ENCODE measurements around the gene GMDS. TPM values are rescaled to one million over a fixed set of nuclear protein-coding genes. Genes with fewer than 3 reads are reported as not detected.
A peak's percentile ranks its signal among the peaks of the same experiment; 100 is the strongest.

The GMDS gene
- total RNA-seq, 1 donor from 2014 or later = 6.2 TPM

DNA sequence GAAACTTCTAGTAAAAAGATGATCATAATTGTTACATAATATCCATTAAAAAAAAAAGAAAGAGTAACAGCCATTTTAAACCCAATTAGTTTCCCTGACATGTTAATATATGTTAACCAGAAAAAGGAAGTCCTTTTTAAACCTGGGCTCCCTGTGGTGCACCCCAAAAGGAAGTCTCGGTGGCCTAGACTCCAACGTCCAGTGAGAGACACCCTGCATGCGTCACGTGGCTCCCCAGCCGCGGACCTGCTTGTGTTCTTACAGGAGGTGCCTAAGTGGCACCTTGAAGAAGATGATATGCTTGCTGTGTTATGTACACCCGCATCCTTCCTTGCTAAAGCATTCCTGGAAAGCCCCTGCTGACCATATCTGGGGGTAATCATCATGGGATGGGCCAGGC lies 585.6 kb downstream of the GMDS start:
- no peak for DNase-seq (ENCODE audit: low read depth in 2 of 2)

DNA sequence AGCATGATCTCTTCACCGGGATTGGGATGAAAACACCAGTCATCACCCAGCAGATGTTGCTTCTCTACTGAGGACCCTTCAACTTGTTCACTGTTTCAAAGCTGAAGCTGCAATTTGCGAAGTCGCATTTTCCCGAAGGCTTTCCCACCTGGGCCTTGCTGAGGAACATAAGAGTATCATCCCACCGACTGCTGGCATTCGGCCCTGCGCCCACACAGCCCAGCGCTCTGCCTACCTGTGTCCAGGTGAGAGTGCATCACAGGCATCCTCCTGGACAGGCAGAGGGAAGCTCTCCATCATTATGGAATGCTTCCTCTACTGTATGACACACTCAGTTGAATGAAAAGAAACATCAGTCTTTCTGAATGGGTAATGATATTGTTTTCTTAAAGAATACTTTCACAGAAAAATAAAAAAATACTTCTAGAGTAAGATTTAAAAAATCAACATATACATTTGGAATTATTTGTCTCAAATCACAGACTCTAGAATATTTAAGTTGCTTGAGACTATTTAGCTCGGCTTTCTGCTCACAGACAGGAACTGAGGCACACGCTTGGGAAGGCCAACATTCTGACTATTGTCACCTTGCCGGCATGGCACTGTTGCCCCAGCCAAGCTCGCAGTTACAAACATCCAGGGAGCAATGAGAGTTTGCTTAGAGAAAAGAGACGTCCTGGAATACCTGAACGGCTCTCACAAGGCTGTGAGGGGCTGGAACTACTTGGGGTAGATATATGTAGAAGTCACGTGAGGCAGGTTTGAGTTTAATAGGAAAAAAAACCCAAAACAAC lies 587.0 kb downstream of the GMDS start:
- no peak for DNase-seq (ENCODE audit: low read depth in 2 of 2)

DNA sequence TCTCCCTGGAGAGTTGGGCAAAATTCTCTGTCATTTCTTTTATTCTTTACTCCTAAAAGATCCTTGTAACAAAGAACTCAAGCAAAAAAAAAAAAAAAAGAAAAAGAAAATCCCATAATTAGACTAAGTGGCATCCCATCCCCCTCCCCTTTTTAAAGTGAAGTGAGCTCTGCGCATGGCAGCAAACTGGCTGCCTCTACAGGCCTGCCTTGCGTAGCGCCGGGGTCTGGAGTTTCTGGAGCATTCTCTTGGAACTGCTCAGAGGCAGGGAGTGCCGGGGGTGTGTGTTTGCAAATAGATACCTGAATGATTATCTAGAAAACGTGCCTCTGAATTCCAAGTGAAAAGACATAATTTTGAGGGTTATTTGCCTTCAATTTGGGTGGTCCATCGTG lies 587.6 kb downstream of the GMDS start:
- DNase-seq (ENCODE audit: low read depth in 2 of 2) = no peak

DNA sequence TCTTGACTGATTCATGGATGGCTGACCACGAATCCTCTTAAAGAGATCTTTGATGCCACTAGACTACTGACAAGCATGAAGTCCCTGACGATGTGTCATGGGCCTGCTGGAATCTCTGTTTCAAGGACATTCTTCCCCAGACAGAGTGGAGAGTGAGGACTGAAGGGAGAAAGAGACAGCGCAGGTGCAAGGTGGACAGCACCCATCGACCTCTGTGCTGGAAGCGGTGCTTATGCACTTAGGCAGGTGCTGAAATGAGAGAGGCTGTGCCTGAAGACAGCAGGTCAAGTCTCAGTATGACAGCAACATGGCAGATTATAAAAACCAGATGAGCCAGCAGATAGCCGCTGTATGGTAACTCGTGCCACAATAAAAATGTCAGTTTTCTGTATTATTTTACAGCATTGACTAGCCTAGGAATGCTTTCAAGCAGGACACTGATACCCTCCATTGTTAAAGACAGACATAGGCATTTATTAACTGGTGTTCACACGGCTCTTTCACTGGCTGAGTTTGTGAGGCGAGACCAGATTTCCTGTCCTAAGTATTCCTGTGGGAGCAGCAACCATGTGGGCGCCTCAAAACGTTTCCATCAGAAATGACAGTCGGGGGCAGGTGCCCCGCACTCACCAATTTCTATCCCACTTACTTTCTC lies 588.2 kb downstream of the GMDS start:
- DNase-seq (ENCODE audit: low read depth in 2 of 2) = no peak

DNA sequence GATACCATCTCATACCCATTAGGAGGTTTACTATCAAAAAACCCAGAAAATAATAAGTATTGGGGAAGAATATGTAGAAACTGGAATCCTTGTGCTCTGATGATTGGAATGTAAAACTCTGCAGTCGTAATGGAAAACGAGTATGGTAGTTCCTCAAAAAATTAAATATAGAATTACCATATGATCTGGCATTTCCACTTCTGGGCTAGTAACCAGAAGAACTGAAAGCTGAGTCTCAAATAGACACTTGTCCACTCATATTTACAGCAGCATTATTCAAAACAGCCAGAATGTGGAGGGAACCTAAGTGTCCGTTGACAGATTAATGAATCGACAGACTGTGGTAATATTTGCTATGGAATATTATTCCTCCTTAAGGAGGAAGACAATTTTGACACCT lies 591.4 kb downstream of the GMDS start:
- DNase-seq (ENCODE audit: low read depth in 2 of 2) = no peak

DNA sequence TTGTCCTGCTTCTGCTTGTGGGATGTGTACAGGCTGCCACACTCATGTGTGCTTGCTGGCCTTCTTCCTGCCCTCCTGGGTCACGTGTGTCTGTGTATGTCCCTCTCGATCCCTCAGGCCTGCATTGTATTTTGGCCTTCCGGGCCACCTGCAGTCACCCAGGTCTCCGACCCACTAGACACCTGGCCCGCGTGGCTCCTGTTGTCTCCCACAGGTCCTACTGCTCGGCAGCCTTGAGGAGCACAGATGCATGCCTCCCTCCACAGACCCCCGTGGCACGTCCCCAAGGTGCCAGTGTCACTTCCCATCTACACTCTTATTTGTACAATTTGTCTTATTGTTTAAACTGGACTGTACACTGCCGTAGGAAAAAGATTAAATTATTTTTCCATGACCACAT lies 592.6 kb downstream of the GMDS start:
- no peak for DNase-seq (ENCODE audit: low read depth in 2 of 2)

DNA sequence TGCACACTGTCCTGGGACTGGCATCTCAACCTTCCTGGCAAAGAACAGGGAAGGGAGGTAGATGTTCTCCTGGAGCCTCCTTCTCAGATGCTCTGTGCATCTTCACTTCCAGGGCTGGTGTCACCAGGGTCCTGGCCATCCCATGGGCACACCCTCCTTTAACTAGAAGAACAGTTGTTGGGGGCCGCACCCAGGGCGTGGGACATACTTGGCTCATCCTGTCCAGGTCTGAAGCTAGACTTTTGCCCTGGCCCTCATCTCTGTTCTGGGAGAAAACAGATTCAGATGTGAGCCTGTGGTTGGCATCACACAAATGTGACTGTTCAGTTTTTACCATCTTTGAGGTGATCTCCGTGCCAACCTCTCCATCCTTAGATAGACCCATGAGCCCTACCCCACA lies 594.0 kb downstream of the GMDS start:
- no peak for DNase-seq (ENCODE audit: low read depth in 2 of 2)

DNA sequence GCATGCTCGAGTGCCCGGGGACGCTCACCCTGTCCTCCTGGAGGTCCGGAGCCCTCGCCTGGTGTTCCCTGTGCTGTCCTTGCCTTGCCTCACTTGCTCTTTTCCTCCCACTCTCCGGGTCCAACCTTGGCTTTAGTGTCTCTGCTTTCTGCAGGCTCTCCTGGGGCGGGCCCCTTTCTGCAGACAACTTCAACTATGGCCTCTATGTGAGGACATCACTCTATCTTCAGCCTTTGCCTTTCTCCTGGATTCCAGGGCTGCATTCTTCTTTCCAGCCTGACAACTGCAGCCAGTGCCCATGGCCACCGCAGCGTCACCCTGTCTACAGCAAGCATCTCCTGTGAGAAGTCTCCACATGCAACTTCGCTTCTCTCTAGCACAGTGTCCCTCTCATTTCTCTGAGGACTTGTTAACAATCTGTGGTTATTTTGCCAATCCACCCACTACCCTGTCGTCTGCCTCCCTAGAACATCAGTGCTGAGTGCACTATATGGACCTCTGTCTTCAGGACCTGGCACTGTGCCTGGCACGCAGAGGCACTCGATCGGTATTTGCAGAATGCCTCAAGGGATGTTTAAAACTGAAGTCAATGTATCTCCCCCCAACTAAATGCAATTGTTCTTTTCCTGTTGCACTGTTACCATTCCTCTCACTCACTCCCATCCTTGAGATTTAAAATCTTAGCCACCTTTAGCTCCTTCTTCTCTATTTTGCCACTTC lies 599.8 kb downstream of the GMDS start:
- no peak for DNase-seq (ENCODE audit: low read depth in 2 of 2)

DNA sequence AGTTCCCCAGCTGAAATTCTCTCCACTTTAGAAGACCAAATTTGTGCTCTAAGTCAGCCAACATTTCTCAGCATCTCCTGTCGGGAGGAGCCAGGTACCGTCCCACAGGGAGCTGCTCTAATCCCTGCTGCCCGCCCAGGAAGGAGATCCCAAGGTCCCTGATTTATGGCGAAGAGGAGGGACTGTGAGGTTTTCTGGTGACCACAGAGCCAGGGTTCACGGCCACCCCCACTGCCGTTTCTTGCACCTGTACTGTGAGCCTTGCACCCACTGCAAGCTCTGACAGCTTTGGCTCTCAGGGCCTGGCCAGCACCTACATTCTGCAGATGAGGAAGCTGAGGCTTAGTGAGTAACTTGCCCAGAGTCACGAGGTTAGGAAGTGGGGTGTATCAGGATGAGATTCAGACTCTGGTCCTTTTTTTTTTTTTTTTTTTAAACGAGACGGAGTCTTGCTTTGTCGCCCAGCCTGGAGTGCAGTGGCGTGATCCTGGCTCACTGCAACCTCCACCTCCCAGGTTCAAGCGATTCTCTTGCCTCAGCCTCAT lies 600.8 kb downstream of the GMDS start:
- no peak for DNase-seq (ENCODE audit: low read depth in 2 of 2)

DNA sequence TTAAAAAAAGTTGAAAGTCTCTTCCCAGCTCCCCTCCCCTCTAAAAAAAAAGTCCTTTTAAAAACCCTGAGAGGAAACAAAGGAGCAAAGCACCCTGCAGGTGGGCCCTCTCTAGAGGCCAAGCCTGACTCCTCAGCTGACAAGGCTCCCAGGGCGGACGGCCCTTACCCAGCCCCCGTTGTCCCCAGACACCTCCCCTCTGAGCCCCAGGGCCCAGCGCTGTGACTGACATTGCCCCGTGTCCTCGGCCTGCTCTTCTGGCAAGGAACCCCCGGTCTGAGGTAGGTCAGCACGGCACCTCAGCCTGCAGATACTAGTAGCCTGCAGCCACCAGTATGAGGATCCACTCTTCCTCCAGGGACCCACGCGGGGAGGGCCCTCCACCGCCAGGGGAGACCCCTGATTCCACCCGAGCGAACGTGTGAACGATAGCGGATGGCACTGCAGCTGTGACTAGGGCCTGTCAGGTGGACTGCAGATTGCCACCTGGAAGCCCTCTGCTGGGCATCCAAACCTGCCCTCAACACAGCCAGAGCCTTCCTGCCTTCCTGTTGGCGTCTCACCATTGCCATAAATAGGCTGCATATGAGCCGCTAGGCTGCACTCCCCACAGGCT lies 601.5 kb downstream of the GMDS start:
- DNase-seq (ENCODE audit: low read depth in 2 of 2) = no peak

DNA sequence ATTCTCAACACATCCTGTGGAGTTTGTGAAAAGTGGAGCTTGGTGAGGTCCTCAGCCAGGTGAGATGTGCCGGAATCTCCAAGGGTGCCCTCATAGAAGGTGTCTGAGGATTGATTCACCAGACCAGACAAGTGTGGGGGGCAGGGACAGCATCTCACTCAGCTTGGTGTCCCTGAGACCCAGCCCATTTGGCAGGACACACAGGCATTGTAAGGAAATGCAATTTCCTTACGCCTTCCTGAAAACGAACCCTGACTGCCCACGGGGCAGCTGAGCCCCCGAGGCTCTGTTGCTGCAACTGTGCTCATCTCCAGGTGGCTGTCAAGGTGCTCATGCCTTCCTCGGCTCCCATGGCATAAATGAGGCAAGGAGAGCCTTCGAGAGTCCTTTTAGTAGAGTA lies 602.3 kb downstream of the GMDS start:
- DNase-seq (ENCODE audit: low read depth in 2 of 2) = no peak

DNA sequence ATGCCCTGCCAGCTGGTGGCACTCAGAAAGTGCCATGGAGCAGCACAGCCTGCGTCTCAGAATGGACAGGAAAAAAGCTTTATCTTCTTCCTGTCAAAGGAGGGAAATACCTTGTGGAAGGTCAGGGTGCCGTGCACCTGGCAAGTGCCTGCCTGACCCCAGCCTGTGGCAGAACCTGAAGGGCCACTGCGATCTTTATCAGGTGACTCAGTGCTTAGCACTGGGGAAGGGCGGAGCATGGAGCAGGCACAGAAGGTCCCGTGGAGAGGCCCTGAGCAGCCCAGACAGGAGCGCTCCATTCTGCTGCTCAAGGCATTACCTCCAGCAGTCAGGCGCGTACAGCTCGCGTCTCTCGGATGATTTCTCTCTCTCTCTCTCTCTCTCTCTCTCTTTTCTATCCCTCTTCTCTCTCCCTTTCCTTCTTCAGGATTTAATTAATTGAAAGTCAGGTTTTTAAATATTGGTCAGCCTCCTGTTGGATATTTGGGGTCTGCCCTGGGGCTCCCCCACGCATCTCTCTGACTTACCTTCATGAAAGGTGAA lies 604.0 kb downstream of the GMDS start:
- peak in 1 of 2 donors; percentile 28 for DNase-seq (ENCODE audit: low read depth in 2 of 2)

DNA sequence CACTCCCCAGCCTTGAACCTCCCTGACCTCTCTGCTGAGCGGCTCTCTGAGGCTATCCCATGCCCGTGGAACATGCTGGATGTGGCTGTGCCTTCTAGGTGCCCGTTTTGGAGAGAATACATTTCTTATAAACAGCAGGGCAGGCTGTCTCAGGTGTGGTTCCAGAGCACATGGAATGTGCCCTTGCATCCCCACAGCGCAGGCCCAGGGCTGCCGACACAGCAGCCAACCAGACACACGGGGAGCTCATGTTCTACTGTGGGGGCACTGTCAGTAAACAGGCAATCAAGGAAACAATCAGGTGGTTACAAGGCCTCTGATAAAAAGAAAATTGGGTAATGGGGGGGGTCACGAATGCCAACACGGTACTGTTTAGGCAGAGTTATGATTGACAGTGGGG lies 604.9 kb downstream of the GMDS start:
- no peak for DNase-seq (ENCODE audit: low read depth in 2 of 2)

DNA sequence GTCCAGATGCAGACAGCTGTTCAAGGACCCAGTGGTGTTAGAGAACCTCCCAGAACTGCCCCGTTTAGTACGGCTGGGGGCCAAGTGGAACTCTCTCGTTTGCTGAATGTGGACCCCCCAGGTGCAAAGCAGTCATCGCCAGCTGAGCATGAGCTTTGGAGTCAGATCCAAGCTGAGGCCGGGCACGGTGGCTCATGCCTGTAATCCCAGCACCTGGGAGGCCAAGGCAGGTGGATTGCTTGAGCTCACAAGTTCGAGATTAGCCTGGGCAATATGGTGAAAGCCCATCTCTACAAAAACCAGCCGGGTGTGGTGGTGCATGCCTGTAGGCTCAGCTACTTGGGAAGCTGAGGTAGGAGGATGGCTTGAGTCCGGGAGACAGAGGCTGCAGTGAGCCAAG lies 606.0 kb downstream of the GMDS start:
- DNase-seq (ENCODE audit: low read depth in 2 of 2) = no peak

DNA sequence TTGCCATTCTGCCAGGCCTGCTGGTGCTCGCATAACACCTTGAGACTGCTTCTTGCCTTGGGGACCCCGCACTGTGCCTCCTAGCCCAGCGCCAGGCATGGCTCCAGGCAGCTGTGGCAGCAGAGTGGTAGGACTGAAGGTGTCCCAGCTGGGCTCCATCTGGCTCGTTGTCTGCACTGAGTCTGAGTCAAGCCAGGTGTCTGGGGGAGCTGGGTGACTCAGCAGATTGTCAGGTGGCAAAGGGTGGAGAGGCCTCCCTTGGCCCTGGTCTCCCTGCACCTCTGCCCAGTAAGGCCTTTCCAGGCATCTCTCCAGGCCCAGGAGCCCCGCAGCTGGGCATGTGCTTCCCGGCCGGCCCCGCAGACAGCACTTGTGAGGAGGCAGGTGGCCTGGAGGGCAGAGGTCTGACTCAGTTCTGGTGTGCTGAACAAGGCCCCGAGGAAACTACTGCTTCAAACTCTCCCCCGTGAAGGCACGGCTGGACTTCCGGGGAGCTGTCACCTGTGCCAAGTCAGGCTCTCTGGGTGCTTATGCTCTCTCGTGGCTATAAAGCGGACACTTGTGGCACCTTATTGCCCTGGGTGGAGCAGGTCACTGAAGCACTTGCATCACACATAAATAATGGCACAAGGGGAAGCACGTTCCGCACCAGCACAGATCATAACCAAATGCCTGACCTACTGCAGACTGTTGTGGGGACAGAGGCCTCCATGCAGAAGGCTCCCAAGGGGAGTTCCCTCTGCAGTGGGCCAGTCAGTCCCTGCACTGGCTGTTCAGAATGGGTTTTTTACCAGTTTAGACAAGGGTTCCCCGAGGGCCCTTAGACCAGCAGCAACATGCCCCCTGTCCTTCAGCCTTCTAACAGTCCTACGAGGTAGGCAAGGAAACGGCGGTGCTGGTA lies 608.2 kb downstream of the GMDS start:
- no peak for DNase-seq (ENCODE audit: low read depth in 2 of 2)

DNA sequence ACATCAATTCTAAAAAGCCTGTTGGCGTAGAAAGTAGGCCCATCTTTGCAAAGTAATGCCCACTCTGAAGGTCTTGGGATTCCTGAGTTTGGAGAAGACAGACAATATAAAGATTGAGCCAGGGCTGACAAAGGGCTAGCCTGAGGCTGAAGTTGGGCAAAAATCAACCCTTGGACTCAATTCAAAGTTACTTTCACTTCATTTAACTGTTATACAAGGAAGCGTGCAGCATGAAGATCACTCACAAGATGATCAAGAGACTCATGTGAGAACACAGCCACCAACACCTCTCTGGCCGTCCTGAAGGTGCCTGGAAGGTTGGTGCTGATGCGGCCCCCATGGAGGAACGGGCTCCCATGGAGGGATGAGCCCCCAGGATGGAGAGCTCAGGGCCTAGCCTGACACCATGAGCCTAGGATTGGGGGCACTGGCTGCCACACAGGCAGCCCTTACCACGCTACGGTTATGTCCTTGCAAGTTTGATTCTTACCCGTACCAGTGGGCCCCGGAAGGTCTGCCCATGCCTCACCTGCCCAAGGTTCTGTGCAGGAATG lies 609.1 kb downstream of the GMDS start:
- no peak for DNase-seq (ENCODE audit: low read depth in 2 of 2)

DNA sequence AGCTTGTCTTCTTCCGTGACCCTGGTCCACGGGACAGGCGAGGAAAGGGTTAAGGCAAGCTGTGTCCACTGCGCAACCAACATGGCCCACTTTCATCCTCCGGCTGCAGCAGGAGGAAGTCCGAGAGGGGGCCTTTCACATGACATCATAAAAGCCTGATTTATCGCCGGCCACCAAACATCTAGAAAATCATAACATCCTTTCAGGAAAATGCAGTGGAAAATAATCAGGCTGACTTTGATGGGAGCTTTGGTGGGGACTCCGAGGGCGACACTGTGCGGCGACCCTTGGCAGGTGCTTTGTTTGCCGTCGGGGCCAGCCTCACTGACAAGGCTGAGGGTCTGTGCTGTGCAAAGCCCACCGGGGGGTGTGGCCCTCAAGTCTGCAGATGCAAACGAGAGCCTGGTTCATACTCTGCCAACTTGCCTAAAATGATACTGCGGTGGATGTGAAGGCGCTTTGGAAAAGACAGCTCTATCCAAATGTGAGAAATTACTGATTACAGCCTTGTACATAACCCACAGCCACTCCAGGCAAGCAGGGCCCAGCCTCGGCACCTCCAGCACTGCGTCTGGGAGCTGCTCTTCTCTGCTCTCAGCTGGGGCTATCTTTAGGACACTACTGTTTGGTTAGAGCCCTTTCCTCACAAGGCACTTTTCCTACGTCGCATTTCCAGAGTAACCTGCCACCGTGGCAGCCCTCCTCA lies 609.9 kb downstream of the GMDS start:
- DNase-seq (ENCODE audit: low read depth in 2 of 2) = peak; percentile 85 to 91

DNA sequence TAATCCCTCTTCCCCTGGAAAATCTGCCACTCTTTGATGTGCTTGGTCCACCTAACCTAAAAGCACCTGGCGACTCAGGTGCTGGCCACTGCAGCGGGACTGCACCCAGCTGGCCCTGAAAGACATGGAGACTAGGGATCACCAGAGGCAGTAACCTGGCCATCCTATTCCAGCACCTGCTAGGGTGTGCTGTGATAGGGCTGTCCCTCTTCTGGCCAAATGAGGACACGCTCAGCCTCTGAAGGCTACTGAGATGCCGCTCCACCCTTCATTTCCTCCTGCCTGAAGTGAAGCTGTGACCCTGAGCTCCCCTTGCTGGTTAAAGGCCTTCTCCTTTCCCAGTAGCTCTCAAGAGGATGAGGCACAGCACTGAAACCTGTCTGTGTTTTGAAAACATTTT lies 611.3 kb downstream of the GMDS start:
- DNase-seq (ENCODE audit: low read depth in 2 of 2) = no peak

DNA sequence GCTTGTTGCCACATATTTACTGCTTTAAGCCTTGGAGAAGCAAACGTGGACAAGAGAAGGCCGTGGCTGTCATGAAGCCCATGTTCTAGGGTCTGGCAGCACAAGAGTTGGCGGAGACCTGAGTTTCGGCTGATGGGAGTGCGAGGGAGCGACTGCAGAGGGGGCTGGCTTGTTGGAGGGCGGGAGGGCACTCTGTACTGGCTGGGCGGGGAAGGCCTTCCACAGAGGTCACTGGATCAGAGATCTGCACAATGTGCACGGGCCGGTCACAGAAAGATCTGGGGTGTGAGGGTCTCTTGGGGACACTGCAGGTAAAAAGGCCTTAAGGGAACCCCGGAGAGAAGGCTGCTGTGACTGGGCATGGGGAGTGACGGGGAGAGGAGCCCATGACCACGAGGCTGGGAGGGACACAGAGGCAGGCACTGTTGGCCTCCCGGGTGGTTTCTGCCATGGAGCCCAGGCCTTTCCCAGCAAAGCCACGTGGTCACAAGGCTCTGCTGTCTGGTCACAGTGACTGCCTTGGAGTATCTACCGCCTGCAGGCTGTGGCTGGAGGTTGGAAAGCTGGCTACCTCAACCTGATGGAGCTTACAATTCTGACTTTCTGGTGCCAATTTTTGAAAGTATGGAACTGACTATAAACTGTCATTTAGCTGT lies 611.9 kb downstream of the GMDS start:
- DNase-seq (ENCODE audit: low read depth in 2 of 2) = no peak

Measured in dermis microvascular lymphatic vessel endothelial cell (primary cell).